ENCODE measurements around the gene ATG5. TPM values are rescaled to one million over a fixed set of nuclear protein-coding genes. Genes with fewer than 3 reads are reported as not detected.

ATG5 gene
- polyA plus RNA-seq, 1 experiment: 53.9 TPM

DNA sequence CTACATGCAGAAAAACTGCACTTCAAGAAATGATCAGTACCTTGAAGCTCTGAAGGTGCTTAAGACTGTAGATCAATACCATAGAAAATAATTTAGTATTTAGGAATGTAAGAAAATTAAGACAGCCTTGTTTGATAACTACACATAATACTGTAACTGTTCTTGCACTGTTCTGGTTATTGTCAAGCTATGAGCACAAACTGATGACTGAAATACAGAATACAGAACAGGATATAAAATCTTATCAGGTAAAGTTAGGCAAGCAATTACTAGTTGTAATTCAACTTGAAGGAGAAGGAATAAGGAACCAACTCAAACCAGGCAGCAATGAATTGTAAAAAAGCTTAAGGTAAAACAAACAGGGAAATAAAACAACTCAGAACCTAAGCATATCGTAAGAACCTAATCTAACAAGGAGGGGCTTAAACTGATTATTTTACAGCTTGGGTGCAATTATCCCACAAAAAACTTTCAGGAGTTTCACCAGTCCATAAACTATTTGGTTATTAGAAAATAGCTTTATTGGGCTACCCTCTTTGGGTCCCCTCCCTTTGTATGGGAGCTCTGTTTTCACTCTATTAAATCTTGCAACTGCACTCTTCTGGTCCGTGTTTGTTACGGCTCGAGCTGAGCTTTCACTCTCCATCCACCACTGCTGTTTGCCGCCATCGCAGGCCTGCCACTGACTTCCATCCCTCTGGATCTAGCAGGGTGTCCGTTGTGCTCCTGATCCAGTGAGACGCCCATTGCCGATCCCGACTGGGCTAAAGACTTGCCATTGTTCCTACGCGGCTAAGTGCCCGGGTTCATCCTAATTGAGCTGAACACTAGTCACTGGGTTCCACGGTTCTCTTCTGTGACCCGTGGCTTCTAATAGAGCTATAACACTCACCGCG, 97.7 kb downstream of the ATG5 start:
- H3K27me3 ChIP-seq (ENCODE audit: control insufficient read depth, insufficient read depth, low read length): no peaks in the 10 kb centered on the region
- H3K27ac ChIP-seq (ENCODE audit: low read depth, low read length): no peak overlapping the region
- no peaks in the 10 kb centered on the region for H3K9me3 ChIP-seq (ENCODE audit: control insufficient read depth, insufficient read depth, low read length)
- ChIA-PET POLR2A (no interaction called here), CTCF (interaction anchor here (1.2 to 1.3 kb wide), 2 partner anchors 73 to 744 kb away, joined by 3 read pairs; no protein-coding TSS in a partner anchor)
- TF ChIP-seq, protein P1, sequence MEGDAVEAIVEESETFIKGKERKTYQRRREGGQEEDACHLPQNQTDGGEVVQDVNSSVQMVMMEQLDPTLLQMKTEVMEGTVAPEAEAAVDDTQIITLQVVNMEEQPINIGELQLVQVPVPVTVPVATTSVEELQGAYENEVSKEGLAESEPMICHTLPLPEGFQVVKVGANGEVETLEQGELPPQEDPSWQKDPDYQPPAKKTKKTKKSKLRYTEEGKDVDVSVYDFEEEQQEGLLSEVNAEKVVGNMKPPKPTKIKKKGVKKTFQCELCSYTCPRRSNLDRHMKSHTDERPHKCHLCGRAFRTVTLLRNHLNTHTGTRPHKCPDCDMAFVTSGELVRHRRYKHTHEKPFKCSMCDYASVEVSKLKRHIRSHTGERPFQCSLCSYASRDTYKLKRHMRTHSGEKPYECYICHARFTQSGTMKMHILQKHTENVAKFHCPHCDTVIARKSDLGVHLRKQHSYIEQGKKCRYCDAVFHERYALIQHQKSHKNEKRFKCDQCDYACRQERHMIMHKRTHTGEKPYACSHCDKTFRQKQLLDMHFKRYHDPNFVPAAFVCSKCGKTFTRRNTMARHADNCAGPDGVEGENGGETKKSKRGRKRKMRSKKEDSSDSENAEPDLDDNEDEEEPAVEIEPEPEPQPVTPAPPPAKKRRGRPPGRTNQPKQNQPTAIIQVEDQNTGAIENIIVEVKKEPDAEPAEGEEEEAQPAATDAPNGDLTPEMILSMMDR (IDR thresholded peaks at IDR 0.05; ENCODE audit: low read depth, low read length): no peak
- no peak overlapping the region for H3K4me3 ChIP-seq (ENCODE audit: low read depth, low read length)
- no peak for DNase-seq (ENCODE audit: low read depth, low spot score)

DNA sequence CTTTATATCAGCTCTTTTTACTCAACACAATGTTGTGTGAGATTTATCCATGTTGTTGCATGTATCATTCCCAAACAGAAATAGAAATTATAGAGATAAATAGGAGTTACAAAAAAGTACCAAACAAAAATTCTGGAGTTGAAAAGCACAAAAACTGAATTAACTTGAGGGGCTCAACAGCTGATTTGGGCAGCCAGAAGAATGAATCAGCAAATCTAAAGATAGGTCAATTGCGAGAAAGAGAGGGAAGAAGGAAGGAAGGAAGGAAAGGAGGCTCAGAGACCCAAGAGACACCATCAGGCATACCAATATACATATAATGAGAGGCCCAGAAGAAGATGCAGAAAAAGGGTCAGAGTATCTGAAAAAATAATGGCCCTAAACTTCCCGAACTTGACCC, 98.9 kb downstream of the ATG5 start:
- no peak overlapping the region for H3K27ac ChIP-seq (ENCODE audit: low read depth, low read length)
- CTCF ChIA-PET: no interaction called here

DNA sequence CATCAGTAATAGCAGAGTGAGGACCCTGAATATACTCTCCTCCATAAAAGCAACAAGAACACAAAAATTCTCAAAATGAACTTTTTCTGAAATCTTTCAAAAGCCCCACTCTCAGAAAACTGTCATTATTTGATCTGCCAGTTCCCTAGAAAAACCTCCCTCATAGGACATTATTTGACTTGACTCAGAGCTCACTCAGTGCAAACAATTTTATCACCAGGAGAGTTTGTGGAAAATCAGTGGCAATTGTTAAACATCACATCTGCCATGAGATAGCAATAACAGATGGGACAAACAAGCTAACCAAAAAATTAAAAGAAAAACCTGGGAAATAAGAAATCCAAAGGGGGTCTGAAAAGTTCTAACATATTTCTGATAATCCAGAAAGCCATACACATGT, 100.0 kb downstream of the ATG5 start:
- no peak for DNase-seq (ENCODE audit: low read depth, low spot score)
- Histone ChIP-seq H3K4me3 (ENCODE audit: low read depth, low read length) (no peak overlapping the region), H3K9me3 (ENCODE audit: control insufficient read depth, insufficient read depth, low read length) (no peaks in the 10 kb centered on the region), H3K27ac (ENCODE audit: low read depth, low read length) (no peak overlapping the region), H3K27me3 (ENCODE audit: control insufficient read depth, insufficient read depth, low read length) (no peaks in the 10 kb centered on the region)
- POLR2A ChIA-PET: no interaction called here
- TF ChIP-seq, protein P1 (IDR thresholded peaks at IDR 0.05; ENCODE audit: low read depth, low read length): no peak
- CTCF ChIA-PET: interaction anchor here (1.1 to 3.9 kb wide), 6 partner anchors 10 to 794 kb away, joined by 4 to 73 read pairs (median 46); no protein-coding TSS in a partner anchor

More for the DNA sequence above, 98.9 kb downstream of the ATG5 start:
- no peaks in the 10 kb centered on the region for H3K27me3 ChIP-seq (ENCODE audit: control insufficient read depth, insufficient read depth, low read length)
- no peak for DNase-seq (ENCODE audit: low read depth, low spot score)
- POLR2A ChIA-PET: no interaction called here
- no peaks in the 10 kb centered on the region for H3K9me3 ChIP-seq (ENCODE audit: control insufficient read depth, insufficient read depth, low read length)
- H3K4me3 ChIP-seq (ENCODE audit: low read depth, low read length): no peak overlapping the region
- TF ChIP-seq, protein P1 (IDR thresholded peaks at IDR 0.05; ENCODE audit: low read depth, low read length): no peak

DNA sequence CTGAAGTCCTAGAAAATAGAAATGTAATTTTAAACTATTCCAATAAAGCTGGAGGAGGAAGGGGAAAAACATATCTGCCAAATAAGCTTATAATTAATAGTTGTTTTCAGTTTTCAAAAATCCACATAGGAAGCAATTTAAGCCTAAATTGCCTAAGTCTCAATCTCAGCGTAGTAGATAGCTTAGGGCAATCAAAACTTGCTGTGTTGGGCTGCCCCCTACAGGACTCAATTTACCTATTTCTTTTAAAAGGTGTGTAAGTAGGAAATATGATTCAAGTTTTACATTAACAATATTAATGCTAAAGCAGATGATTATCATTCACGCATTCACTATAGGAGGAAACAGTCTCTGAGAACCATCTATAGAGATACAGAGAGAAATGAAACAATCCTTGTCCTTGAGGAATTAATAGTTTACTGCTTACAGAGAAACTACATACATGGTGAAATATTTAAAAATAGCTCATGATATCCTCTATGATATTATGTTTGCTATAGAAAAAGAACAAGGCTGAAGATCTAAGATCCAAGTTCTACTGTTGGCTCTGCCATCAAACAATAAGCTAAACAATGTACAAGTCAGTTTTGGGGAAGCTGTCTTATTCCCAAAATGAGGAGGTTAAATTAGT, 102.1 kb downstream of the ATG5 start:
- POLR2A ChIA-PET: no interaction called here
- TF ChIP-seq, protein P1 (IDR thresholded peaks at IDR 0.05; ENCODE audit: low read depth, low read length): peak; percentile 69
- DNase-seq (ENCODE audit: low read depth, low spot score): peak; percentile 54

DNA sequence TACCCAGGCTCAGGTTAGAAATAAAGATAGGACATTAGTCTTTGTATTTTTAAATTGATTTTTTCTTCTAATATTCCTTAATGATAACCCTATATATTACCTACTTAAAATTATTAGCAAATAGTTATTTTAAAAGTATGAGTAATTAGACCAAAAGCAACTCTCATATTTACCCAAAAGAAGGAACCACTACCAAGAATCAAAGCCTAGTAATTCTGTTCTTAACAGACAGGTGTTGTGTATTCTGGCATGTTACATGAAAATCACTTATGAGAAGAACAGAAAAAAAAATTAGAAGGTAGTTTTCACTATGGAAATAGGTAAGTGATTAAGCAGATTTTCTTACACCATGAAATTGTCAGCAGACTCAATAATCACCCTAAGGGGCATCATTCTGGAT, 105.1 kb downstream of the ATG5 start:
- CTCF ChIA-PET: interaction anchor here (0.9 to 1.0 kb wide), 2 partner anchors 81 to 789 kb away, joined by 4 to 5 read pairs; no protein-coding TSS in a partner anchor

More for the DNA sequence above, 102.1 kb downstream of the ATG5 start:
- Histone ChIP-seq H3K27ac (ENCODE audit: low read depth, low read length) (no peak overlapping the region), H3K27me3 (ENCODE audit: control insufficient read depth, insufficient read depth, low read length) (no peaks in the 10 kb centered on the region), H3K4me3 (ENCODE audit: low read depth, low read length) (no peak overlapping the region), H3K9me3 (ENCODE audit: control insufficient read depth, insufficient read depth, low read length) (no peaks in the 10 kb centered on the region)
- CTCF ChIA-PET: interaction anchor here (0.6 to 3.9 kb wide), 99 partner anchors 10 to 1136 kb away, joined by 3 to 73 read pairs (median 4); partner anchors contain the start of gene PRDM1

More for the DNA sequence above, 105.1 kb downstream of the ATG5 start:
- no peak overlapping the region for H3K4me3 ChIP-seq (ENCODE audit: low read depth, low read length)
- POLR2A ChIA-PET: no interaction called here
- H3K27me3 ChIP-seq (ENCODE audit: control insufficient read depth, insufficient read depth, low read length): no peaks in the 10 kb centered on the region
- TF ChIP-seq, protein P1 (IDR thresholded peaks at IDR 0.05; ENCODE audit: low read depth, low read length): no peak
- no peak overlapping the region for H3K27ac ChIP-seq (ENCODE audit: low read depth, low read length)
- no peak for DNase-seq (ENCODE audit: low read depth, low spot score)
- H3K9me3 ChIP-seq (ENCODE audit: control insufficient read depth, insufficient read depth, low read length): no peaks in the 10 kb centered on the region
